MM.1S (cell line): Measurements from ENCODE around the gene ART1.

Experiments used
- CTCF ChIP-seq: fragments of 300-600 bp; sonication (generic); IDR thresholded peaks from 2 replicates; pipeline ENCODE4 v1.5.1; 2016; ENCODE audit warnings: antibody characterized with exemption, low read length, mixed read lengths
- EZH2 ChIP-seq: fragments of 300-600 bp; sonication (generic); optimal IDR thresholded peaks from 2 replicates; pipeline ENCODE3; 2017; ENCODE audit warnings: low read depth, mild to moderate bottlenecking, antibody characterized with exemption, low read length, mixed read lengths

DNA sequence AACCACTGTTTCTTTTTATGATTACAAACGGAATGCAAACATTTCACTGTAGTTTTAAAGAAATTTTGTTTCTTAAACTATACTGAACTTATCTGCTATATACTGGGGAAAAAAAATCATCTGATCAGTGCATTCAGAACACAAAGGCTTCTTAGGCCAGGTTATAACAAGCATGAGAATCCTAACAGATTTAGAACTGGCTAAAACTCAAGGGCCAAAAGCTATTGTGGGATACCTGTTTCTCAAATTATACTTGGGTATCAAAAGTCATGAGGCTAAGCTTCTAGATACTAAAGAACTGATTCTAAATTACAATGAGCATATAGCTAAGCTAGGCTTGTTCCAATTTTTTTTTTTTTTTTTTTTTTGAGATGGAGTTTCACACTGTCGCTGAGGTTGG is 56.0 kb downstream of the ART1 start:
- TF ChIP-seq CTCF: no peak
- no peak for TF ChIP-seq EZH2
